Tibial nerve (tissue), 4 donors: ENCODE results near the gene ANKH. TPM values are rescaled to one million over a fixed set of nuclear protein-coding genes. Genes with fewer than 3 reads are reported as not detected.

Source experiments
- DNase-seq, 2 donors: peaks; one replicate each; pipeline ENCODE4 v3.0.0-alpha.2; 2019; ENCODE audit warnings: low spot score in 2 of 2
- H3K27ac ChIP-seq, 4 donors: fragments of 200-600 bp; sonication (generic) in 3 of 4; one replicate each; pipeline ENCODE4 v1.5.1; 2017 to 2019; ENCODE audit warnings: mild to moderate bottlenecking in 1 of 4
- H3K27me3 ChIP-seq, 2 donors: fragments of 200-600 bp; sonication (generic) in 1 of 2; one replicate each; pipeline versions ENCODE4 v1.5.1 to v1.6.0; 2017 to 2019
- H3K36me3 ChIP-seq, 3 donors: fragments of 200-600 bp; sonication (generic); one replicate each; pipeline ENCODE4 v1.5.1; 2018 to 2019
- H3K4me1 ChIP-seq, 4 donors: fragments of 200-600 bp; sonication (generic) in 3 of 4; one replicate each; pipeline ENCODE4 v1.5.1; 2017 to 2019
- H3K4me3 ChIP-seq, 4 donors: fragments of 200-600 bp; sonication (generic) in 3 of 4; one replicate each; pipeline ENCODE4 v1.5.1; 2017 to 2019; ENCODE audit warnings: mild to moderate bottlenecking in 1 of 4, moderate library complexity in 1 of 4
- H3K9me3 ChIP-seq, 4 donors: fragments of 200-600 bp; sonication (generic) in 3 of 4; one replicate each; pipeline ENCODE4 v1.5.1; 2017 to 2019
- EP300 ChIP-seq, 2 donors: sonication (generic); formaldehyde crosslinking; IDR thresholded peaks; one replicate each; pipeline ENCODE4 v1.6.1; 2017; ENCODE audit warnings: antibody characterized with exemption in 2 of 2, mild to moderate bottlenecking in 1 of 2
- POLR2A ChIP-seq, 2 donors: fragments of 450-650 bp; IDR thresholded peaks; one replicate each; pipeline ENCODE4 v1.6.1; 2017; ENCODE audit warnings: antibody characterized with exemption in 2 of 2, mild to moderate bottlenecking in 2 of 2, moderate library complexity in 2 of 2
- WGBS, 2 donors: methylation state at CpG; one replicate each; pipeline ENCODE4 v1.1.5; 2018; 5-methylcytosine and 5-hydroxymethylcytosine counted together
- total RNA-seq, 4 donors: library from RNA; depleted of rRNA; stranded (reverse); fragments of >200 nt; gene quantifications; one replicate each; pipeline ENCODE4 v1.1.0, GENCODE V29; 2016
- TF ChIP-seq, protein P1 (sequence below), 5 experiments: fragments of 200-600 bp in 3 of 5; fragments of 450-650 bp in 2 of 5; sonication (generic) in 3 of 5; IDR thresholded peaks; one replicate each; pipeline ENCODE4 v1.5.1; 2016 to 2019; ENCODE audit warnings: antibody characterized with exemption in 5 of 5, mild to moderate bottlenecking in 3 of 5, moderate library complexity in 2 of 5

Gene ANKH
- total RNA-seq, 4 donors from 2014 or later = 45.7 to 77.9 (median 46.6) TPM

GRCh38 chr5:14679595-14679994 lies 192.0 kb downstream of the ANKH start:
- TF ChIP-seq EP300 (IDR thresholded peaks at IDR 0.05) = no peak
- TF ChIP-seq POLR2A (IDR thresholded peaks at IDR 0.05) = no peak
- TF ChIP-seq, protein P1, sequence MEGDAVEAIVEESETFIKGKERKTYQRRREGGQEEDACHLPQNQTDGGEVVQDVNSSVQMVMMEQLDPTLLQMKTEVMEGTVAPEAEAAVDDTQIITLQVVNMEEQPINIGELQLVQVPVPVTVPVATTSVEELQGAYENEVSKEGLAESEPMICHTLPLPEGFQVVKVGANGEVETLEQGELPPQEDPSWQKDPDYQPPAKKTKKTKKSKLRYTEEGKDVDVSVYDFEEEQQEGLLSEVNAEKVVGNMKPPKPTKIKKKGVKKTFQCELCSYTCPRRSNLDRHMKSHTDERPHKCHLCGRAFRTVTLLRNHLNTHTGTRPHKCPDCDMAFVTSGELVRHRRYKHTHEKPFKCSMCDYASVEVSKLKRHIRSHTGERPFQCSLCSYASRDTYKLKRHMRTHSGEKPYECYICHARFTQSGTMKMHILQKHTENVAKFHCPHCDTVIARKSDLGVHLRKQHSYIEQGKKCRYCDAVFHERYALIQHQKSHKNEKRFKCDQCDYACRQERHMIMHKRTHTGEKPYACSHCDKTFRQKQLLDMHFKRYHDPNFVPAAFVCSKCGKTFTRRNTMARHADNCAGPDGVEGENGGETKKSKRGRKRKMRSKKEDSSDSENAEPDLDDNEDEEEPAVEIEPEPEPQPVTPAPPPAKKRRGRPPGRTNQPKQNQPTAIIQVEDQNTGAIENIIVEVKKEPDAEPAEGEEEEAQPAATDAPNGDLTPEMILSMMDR (IDR thresholded peaks at IDR 0.05) = no peak

GRCh38 chr5:14678773-14679334 lies 192.7 kb downstream of the ANKH start:
- H3K36me3 ChIP-seq = peaks cover 0 to 50% (median 0%) of the 10 kb centered on the region in 3 donors
- H3K27me3 ChIP-seq = no peaks in the 10 kb centered on the region
- H3K9me3 ChIP-seq = no peaks in the 10 kb centered on the region
- no peak overlapping the region for H3K27ac ChIP-seq
- peaks cover 0 to 43% (median 16%) of the 10 kb centered on the region in 4 donors for H3K4me1 ChIP-seq
- WGBS, 2 donors = 67 to 80% methylated on average over 5 of the region's 5 CpGs
- H3K4me3 ChIP-seq = no peak overlapping the region
- DNase-seq = no peak
- no peak for TF ChIP-seq POLR2A (IDR thresholded peaks at IDR 0.05)
- TF ChIP-seq EP300 (IDR thresholded peaks at IDR 0.05) = peak in 1 of 2 donors; percentile 10

More at GRCh38 chr5:14679595-14679994, 192.0 kb downstream of the ANKH start:
- peaks cover 0 to 52% (median 0%) of the 10 kb centered on the region in 3 donors for H3K36me3 ChIP-seq
- H3K27ac ChIP-seq = no peak overlapping the region
- WGBS, 2 donors = 63 to 71% methylated on average over 1 of the region's 1 CpG
- H3K4me1 ChIP-seq = peaks cover 0 to 45% (median 17%) of the 10 kb centered on the region in 4 donors
- no peak for DNase-seq
- H3K9me3 ChIP-seq = no peaks in the 10 kb centered on the region
- no peaks in the 10 kb centered on the region for H3K27me3 ChIP-seq
- no peak overlapping the region for H3K4me3 ChIP-seq

GRCh38 chr5:14676320-14676719 lies 195.3 kb downstream of the ANKH start:
- peaks cover 0 to 55% (median 28%) of the 10 kb centered on the region in 4 donors for H3K4me1 ChIP-seq
- H3K9me3 ChIP-seq = no peaks in the 10 kb centered on the region
- 49 to 53% methylated on average over 3 of the region's 3 CpGs for WGBS, 2 donors
- TF ChIP-seq, protein P1 (IDR thresholded peaks at IDR 0.05) = no peak
- TF ChIP-seq EP300 (IDR thresholded peaks at IDR 0.05) (no peak), POLR2A (IDR thresholded peaks at IDR 0.05) (no peak)
- peak overlapping the region in 3 of 4 donors; percentile 17 to 42 (median 25) for H3K27ac ChIP-seq
- no peak for DNase-seq
- no peak overlapping the region for H3K4me3 ChIP-seq
- H3K36me3 ChIP-seq = peaks cover 0 to 28% (median 0%) of the 10 kb centered on the region in 3 donors
- no peaks in the 10 kb centered on the region for H3K27me3 ChIP-seq

GRCh38 chr5:14675865-14676300 lies 195.7 kb downstream of the ANKH start:
- H3K4me3 ChIP-seq = no peak overlapping the region
- peaks cover 0 to 59% (median 30%) of the 10 kb centered on the region in 4 donors for H3K4me1 ChIP-seq
- WGBS, 2 donors = 70 to 72% methylated on average over 6 of the region's 6 CpGs
- peak overlapping the region in 3 of 4 donors; percentile 17 to 42 (median 25) for H3K27ac ChIP-seq
- TF ChIP-seq, protein P1 (IDR thresholded peaks at IDR 0.05) = no peak
- TF ChIP-seq POLR2A (IDR thresholded peaks at IDR 0.05) = no peak
- TF ChIP-seq EP300 (IDR thresholded peaks at IDR 0.05) = no peak
- no peak for DNase-seq
- peaks cover 0 to 24% (median 0%) of the 10 kb centered on the region in 3 donors for H3K36me3 ChIP-seq
- no peaks in the 10 kb centered on the region for H3K27me3 ChIP-seq
- no peaks in the 10 kb centered on the region for H3K9me3 ChIP-seq

DNA sequence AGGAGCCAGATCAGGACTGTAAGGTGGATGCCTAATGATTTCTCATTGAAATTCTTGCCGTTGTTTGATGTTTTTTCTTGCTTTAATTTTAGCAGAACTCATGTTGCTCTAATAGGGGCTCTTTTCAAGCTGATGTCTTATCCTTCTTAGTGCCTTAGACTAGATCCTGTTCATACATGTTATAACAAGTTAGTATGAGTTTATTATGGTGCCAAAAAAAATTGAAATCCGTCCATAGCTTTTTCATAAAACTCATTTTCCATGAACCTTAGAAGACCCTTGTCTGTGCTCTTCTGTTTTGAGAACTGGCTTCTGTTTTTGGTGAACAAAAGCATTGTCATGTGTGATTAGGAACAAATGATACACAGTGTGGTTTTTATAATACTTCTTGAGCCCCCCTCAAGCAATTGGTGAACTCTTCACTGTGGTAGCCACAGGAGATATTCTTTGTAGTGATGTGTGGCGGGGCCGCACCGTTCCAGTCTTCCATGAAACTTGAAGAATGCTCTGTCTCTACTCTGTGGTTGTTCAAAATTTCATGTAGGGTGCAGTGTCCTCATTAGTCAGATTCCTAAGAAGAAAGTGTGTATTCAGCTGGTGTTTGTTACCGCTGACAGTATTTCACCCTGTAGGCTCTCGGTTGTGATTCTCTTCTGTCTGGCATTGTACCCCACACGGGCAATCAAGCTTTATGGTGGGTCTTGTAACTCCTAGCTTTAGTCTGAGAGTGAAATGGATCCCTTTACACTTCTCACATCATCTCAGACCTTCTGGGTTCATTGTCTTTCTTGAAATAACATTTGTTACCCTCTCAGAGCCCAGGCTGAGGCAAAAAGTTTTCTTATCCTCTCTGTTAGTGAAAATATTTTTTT lies 196.4 kb downstream of the ANKH start:
- Histone ChIP-seq H3K4me3 (no peak overlapping the region), H3K27me3 (no peaks in the 10 kb centered on the region), H3K27ac (peak overlapping the region in 3 of 4 donors; percentile 17 to 42 (median 25)), H3K36me3 (peaks cover 0 to 17% (median 0%) of the 10 kb centered on the region in 3 donors), H3K9me3 (no peaks in the 10 kb centered on the region), H3K4me1 (peaks cover 0 to 66% (median 35%) of the 10 kb centered on the region in 4 donors)
- WGBS, 2 donors = 60 to 61% methylated on average over 8 of the region's 8 CpGs
- TF ChIP-seq, protein P1 (IDR thresholded peaks at IDR 0.05) = no peak
- no peak for TF ChIP-seq POLR2A (IDR thresholded peaks at IDR 0.05)
- TF ChIP-seq EP300 (IDR thresholded peaks at IDR 0.05) = no peak
- DNase-seq = no peak
